GM18502 (cell line): ENCODE measurements around the gene HMGN1.
"Not testable (repeated sequence)": the region's sequence is repeated elsewhere in the genome, so short reads cannot be mapped to it uniquely, and the experiment has no call there.

Source experiments
- ATAC-seq: cut with Tn5 transposase; IDR thresholded peaks from one replicate; pipeline ENCODE4 v1.9.1; 2021; ENCODE audit warnings: mild to moderate bottlenecking; ENCODE audit not compliant: unreplicated experiment, poor library complexity

The HMGN1 gene

GRCh38 chr21:39348355-39349210 lies at the start of gene HMGN1:
Gene HMGN1 (minus strand): TSS chr21:39349088. CDS start chr21:39348917, 171 bp downstream.
- ATAC-seq, result peak; percentile 60

- no peak for ATAC-seq
These were observed 48.9 kb upstream of the HMGN1 start for GRCh38 chr21:39397646-39398385.

GRCh38 chr21:39392981-39393380 lies 44.1 kb upstream of the HMGN1 start:
- no peak for ATAC-seq

- no peak for ATAC-seq
These were observed 41.4 kb upstream of the HMGN1 start for GRCh38 chr21:39390212-39390765.

GRCh38 chr21:39388811-39389155 lies 39.9 kb upstream of the HMGN1 start:
- ATAC-seq, result no peak

- peak; percentile 81 for ATAC-seq
These were observed 39.3 kb upstream of the HMGN1 start for GRCh38 chr21:39388038-39388810.

- peak; percentile 74 for ATAC-seq
These were observed 38.7 kb upstream of the HMGN1 start for GRCh38 chr21:39387461-39388037.

- no peak for ATAC-seq
These were observed 38.0 kb upstream of the HMGN1 start for GRCh38 chr21:39386899-39387298.

GRCh38 chr21:39386194-39386593 lies 37.3 kb upstream of the HMGN1 start:
- no peak for ATAC-seq

- ATAC-seq, result no peak
These were observed 36.6 kb upstream of the HMGN1 start for GRCh38 chr21:39385299-39386145.

GRCh38 chr21:39384674-39385298 lies 35.9 kb upstream of the HMGN1 start:
- ATAC-seq, result no peak

- not testable (repeated sequence) for ATAC-seq
These were observed 33.2 kb upstream of the HMGN1 start for GRCh38 chr21:39382096-39382495.

- no peak for ATAC-seq
These were observed 32.1 kb upstream of the HMGN1 start for GRCh38 chr21:39381009-39381408.

- ATAC-seq, result peak; percentile 94
These were observed 31.4 kb upstream of the HMGN1 start for GRCh38 chr21:39379986-39380891.

GRCh38 chr21:39377444-39378050 lies 28.7 kb upstream of the HMGN1 start:
- ATAC-seq, result no peak

- no peak for ATAC-seq
These were observed 26.6 kb upstream of the HMGN1 start for GRCh38 chr21:39375446-39375845.

GRCh38 chr21:39374046-39374445 lies 25.2 kb upstream of the HMGN1 start:
- no peak for ATAC-seq
